Mammary epithelial cell (primary cell): ENCODE measurements around the gene ABITRAM.

Experiments used
- CTCF ChIP-seq, 2 donors: IDR thresholded peaks in 1 of 2; conservative IDR thresholded peaks in 1 of 2; 2 replicates each; pipeline ENCODE4 v1.5.1; 2011 to 2012; ENCODE audit warnings: inconsistent platforms in 2 of 2, low read length in 2 of 2, mild to moderate bottlenecking in 2 of 2, control low read depth in 1 of 2, low read depth in 1 of 2; ENCODE audit not compliant: insufficient read depth in 1 of 2; ENCODE audit errors: extremely low read depth in 1 of 2
- EZH2 ChIP-seq: IDR thresholded peaks from 2 replicates; pipeline ENCODE4 v1.6.1; 2012; ENCODE audit warnings: low read length, inconsistent platforms, borderline replicate concordance

GRCh38 chr9:108904161-108904560 lies 30.0 kb upstream of the ABITRAM start:
- TF ChIP-seq CTCF (conservative IDR thresholded peaks at IDR 0.05 in 1 of 2, IDR thresholded peaks at IDR 0.05 in 1 of 2; ENCODE audit: extremely low read depth in 1 of 2, insufficient read depth in 1 of 2, low read depth in 1 of 2, low read length in 2 of 2) (no peak), EZH2 (no peak)
